ENCODE measurements around the gene PLA2G15.

The PLA2G15 gene

DNA sequence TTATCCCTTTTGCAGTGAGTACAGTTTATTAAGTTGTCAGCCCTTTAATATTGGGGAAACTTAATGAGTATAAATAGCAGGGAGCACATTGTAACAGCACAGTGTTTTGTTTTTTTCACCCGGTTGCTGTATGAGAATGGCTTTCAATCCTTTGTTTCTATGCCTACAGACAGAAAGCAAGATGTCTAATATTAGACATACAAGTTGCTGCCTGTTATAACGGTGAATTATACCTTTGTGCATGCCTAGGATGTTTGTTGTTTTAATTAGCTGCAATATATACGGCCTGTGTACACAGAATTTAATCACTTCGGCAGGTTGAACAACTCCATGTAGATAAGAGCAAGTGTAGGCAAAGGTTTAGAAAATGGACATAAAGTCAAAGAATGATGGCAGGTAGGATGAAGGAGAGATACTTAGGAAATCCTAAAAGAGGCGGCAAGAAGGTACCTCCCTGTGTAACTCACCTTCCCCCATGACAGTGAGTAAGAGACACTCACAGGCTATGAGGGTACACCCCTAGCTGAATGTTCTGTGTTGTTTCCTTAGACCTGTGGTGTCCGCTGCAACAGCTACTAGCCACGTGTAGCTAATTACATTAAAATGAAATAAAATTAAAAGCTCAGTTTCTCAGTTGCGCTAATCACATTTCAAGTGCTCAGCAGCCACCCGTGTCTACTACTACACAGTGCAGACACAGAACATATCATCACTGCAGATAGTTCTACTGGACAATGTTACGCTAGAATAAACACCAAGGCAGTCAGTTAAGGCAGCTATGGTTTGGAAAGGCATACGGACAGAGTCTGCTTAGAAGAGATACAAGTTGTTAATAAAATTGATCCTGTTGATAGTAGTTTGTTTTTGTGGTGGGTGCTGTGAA, 54.6 kb downstream of the PLA2G15 start:
- no peak for DNase-seq

DNA sequence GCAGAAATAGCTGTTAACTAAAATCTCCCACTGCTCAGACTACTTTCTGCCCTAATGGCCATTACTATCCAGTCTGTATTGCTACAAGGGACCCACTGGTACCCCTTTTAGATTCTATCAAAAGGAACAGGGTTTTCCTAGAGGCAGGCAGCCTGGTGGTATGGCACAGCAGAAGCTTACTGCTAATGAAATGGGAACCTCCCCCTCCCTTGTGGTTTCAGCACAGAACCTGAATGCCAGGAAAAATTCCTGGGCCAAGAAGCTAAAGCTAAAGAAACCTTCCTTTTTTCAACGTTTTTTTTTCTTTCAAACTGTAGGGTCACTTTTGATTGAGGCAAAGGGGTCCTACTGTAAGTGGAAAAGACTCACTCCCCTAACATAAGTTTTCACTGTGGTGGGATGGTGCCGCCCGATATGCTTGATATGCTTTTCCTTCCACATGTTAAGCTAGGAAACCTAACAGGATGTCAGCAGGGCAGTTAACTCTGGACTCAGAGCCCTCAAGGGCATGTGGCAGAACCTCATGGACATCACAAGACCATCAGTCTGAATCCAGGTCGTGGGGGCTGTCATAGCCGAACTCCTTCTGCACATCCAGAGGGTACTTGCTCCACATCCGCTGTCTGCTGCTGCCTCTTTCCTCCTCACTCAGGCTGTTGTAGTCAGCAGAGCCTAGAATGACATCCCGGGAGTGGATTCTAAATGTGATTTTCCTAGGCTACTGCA, 55.7 kb downstream of the PLA2G15 start:
- DNase-seq: no peak

DNA sequence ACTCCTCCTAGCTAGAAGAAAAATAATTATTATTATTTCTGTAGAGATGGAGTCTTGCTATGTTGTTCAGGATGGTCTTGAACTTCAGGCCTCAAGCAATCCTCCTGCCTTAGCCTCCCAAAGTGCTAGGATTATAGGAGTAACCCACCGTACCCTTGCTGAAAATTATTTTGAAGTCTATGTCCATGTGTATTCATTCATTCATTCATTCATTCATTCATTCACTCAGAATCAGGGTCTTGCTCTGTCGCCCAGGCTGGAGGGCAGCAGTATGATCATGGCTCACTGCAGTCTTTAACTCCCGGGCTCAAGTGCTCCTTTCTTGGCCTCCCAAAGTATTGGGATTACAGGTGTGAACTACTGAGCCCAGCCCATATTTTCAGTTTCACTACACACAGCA, 61.5 kb downstream of the PLA2G15 start:
- no peak for DNase-seq

DNA sequence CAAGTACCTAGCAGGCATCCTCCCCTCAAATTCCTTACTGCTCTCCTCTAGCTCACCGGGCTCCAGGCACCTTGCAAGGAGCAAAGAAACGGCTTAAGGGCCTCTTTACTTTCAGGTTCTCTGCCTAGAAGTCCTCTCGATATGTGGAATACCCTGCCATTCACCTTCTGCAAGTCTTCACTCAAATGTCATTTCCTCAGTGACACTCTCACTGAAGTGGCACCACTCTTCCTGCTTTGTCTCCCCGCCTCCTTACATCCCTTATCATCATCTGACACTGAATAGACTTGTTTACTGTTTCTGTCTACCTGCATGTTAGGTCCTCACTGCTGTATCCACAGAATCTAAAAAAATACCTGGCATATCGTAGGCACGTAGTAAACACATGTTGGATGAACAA, 64.6 kb downstream of the PLA2G15 start:
- no peak for DNase-seq

DNA sequence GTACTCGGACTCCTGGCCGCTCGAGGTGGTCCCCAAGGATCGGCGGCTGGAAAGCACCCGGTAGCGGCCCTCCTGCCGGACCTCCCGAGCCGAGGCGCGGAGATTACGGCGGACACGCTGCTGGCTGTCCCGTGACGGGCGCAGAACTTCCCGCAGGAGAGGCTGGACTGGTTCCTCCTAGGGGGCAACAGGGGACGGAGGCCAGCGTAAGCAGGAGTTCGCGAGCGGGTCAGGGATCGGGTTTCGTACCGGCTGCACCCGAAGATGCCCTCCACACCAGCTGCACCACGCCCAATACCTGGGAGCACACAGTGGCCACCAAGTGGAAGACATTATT, 65.2 kb downstream of the PLA2G15 start:
- no peak for DNase-seq
